Choroid plexus epithelial cell (primary cell): ENCODE measurements around the gene LRFN2.

Experiments used
- DNase-seq: peaks from one replicate; pipeline ENCODE4 v3.0.0-alpha.2; 2010; ENCODE audit warnings: low read depth
- H3K4me3 ChIP-seq: 2 replicates; pipeline ENCODE4 v1.5.1; 2011; ENCODE audit warnings: low read depth, mild to moderate bottlenecking, control low read depth, low read length, moderate library complexity
- TF ChIP-seq, protein P1 (sequence below): conservative IDR thresholded peaks from 2 replicates; pipeline ENCODE4 v1.5.1; 2011; ENCODE audit warnings: low read depth, mild to moderate bottlenecking, control low read depth, inconsistent platforms, low read length, moderate library complexity

LRFN2 gene

DNA sequence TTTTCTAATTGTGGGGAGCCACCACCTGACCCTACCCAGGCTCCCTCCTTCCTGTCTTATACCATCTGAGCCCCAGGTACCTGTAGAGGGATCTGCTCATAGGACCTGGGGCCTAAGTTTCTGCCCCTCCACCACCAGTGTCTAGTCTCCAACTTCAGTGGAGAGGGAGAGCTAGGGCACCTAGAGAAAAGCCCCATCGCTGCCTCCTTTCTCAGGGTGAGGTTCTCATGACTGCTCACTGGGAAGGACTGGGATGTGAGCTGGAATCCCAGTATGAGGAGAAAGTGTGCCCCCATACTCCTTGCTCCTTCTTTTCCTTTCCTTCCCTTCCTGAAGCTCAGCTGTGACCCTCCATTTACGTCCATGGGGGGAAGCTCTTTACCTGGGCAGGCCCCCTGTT lies 231.6 kb downstream of the LRFN2 start:
- TF ChIP-seq, protein P1, sequence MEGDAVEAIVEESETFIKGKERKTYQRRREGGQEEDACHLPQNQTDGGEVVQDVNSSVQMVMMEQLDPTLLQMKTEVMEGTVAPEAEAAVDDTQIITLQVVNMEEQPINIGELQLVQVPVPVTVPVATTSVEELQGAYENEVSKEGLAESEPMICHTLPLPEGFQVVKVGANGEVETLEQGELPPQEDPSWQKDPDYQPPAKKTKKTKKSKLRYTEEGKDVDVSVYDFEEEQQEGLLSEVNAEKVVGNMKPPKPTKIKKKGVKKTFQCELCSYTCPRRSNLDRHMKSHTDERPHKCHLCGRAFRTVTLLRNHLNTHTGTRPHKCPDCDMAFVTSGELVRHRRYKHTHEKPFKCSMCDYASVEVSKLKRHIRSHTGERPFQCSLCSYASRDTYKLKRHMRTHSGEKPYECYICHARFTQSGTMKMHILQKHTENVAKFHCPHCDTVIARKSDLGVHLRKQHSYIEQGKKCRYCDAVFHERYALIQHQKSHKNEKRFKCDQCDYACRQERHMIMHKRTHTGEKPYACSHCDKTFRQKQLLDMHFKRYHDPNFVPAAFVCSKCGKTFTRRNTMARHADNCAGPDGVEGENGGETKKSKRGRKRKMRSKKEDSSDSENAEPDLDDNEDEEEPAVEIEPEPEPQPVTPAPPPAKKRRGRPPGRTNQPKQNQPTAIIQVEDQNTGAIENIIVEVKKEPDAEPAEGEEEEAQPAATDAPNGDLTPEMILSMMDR, result no peak
- H3K4me3 ChIP-seq, result no peak overlapping the region
- DNase-seq, result no peak

DNA sequence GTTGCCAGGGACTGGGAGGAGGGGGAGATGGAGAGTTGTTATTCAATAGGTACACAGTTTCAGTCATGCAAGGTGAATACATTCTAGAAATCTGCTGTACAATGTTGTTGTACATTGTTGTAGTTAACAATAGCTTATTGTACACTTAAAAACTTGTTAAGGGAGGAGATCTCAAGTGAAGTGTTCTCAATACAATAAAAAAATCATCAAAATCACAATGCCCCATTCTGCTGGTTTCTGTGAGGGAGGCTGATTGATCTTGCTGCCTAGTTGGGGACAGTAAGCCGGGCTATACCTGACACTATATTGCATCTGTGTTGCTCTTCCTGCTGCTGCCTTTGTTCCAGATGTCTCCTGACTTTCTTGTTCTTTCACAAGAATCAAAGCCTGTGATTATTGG lies 232.1 kb downstream of the LRFN2 start:
- DNase-seq, result no peak
- no peak overlapping the region for H3K4me3 ChIP-seq
- TF ChIP-seq, protein P1, result no peak

DNA sequence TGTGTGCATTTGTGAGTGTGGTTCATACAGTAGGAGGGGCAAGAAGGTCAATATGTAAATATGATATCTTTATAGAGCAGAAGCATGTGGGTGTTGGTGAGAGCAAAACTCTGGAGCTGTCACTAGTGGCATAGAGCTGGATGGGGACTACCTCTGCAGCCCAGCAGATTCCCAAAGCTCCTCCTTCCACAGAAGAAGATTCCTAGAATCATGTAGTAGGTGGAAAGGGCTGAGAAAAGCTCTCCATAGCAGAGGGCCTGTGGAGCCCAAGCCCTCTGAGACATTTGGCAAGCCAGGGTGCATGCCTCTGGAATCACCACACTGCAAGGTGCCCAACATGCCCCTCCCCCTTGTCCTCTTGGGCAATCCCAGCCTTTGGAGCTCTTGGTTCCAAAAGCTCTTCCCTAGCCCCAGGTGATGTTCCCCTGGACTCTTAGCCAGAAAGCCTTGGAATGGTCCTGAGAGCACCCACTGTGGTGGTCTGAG lies 233.2 kb downstream of the LRFN2 start:
- DNase-seq, result no peak
- TF ChIP-seq, protein P1, result no peak
- H3K4me3 ChIP-seq, result no peak overlapping the region

DNA sequence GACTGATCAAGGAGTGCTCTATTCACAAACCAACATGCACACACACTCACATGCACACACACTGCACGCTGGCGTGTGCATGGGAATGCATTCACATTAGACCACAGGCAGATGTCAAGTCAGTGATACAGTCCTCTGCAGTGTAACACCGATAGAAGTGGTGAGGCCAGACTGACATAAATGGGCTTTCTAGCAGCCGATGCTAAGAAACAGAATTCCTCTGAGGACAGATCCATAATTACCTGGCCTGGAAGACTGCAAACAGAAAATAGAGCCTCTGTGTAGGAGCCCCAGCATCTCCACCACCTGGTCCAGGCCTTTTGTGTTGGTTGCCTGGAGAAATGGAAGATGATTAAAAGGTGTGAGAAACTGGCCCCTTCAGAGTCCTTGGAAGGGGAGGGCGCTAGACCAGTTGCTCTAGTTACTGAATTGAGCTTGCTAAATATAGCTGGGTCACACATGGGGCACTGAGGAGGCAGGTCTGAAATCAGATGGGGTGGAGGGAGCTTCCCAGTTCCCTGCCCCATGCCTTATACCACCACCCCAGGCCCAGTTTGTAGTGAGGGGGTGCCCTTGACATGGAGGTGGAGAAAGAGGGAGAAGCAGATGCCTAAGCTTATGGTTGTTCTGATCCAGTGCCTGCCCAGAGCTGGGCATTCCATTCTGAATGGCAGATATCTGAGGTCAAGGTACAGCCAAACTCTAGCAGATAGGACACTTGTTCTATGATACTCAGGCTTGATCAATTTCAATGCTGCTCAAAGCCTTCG lies 233.8 kb downstream of the LRFN2 start:
- H3K4me3 ChIP-seq, result no peak overlapping the region
- DNase-seq, result no peak
- TF ChIP-seq, protein P1, result no peak

DNA sequence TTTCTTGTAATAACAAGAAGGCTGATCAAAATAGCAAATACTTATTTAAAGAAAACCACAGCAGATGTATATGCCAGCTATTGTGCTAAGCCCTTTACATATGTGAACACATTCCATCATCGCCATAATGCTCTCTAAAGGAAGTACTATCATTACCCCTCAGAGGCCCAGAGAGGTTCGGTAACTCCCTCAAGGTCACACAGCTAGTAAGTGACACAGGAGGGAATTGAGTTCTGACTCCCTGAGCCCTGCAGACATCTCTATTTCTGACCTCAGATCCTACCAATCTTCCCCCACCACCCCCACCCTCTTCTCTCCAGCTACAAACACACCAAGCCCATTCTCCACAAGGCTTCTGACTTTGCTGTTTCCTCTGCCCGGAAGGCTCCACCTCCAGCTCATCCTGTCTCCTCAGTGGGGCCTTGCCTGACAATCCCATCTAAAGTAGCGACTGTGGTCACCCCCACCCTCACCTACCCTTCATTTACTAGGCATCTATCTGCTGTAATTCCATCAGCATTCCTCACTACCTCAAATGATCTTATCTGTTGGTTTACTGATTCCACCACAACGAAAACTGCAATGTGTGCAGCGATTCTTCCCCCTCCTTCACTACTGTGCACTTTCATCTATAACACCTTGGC lies 234.5 kb downstream of the LRFN2 start:
- TF ChIP-seq, protein P1, result no peak
- DNase-seq, result no peak
- H3K4me3 ChIP-seq, result no peak overlapping the region

DNA sequence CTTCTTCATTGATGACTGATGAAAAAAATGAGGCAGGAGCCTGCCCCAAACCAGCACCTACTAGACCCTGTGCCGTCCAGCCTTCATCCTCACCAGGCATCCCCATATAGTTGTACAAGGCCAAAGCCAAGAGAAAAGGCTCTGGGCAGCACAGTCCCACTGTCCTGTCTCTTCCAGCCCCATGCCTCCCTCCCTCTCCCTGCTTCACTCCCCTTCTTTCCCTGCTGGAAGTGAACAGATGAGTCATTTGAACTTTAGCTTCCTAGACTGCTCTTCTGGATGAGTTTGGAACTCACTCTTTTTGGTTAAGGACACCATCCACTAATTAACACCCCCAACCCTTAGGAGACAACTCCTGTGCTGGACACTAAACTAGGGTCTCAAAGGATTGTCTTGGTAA lies 235.2 kb downstream of the LRFN2 start:
- H3K4me3 ChIP-seq, result no peak overlapping the region
- TF ChIP-seq, protein P1, result no peak
- DNase-seq, result no peak
